Tracheal epithelial cell (primary cell): Measurements from ENCODE around the gene FAM199X. TPM values are rescaled to one million over a fixed set of nuclear protein-coding genes. Genes with fewer than 3 reads are reported as not detected.

Experiments used
- total RNA-seq: library from RNA; depleted of rRNA; stranded (reverse); fragments of >200 nt; gene quantifications from 2 replicates; pipeline ENCODE4 v1.2.1, GENCODE V29; 2014

Gene FAM199X
- 29.4 and 35.8 TPM in 2 replicates for total RNA-seq

GRCh38 chrX:104165894-104166734, at the start of gene FAM199X:
Gene FAM199X, plus strand, starts transcription at chrX:104166453. Its CDS starts 333 bp downstream, at chrX:104166786.

GRCh38 chrX:104156630-104157529, 9.4 kb upstream of the FAM199X start, which contains the start of gene SLC25A53:
Gene SLC25A53, minus strand, starts transcription at chrX:104157009. Its CDS starts 51,752 bp downstream, at chrX:104105257.

Other genes starting within 250 kb of the FAM199X start
- gene TMSB15B, start 203.8 kb upstream of the FAM199X start, total RNA-seq = 0.64 and 7.2 TPM in 2 replicates
- not detected in 2 replicates for gene H2BW1, start 152.7 kb upstream of the FAM199X start, total RNA-seq
- not detected in 2 replicates for gene H2BW2, start 126.5 kb upstream of the FAM199X start, total RNA-seq
- 0.21 and 2.2 TPM in 2 replicates for gene TMSB15C, start 90.2 kb upstream of the FAM199X start, total RNA-seq
- under 0.01 TPM in 1 of 2 replicates, not detected in the other for gene ZCCHC18, start 53.9 kb upstream of the FAM199X start, total RNA-seq
- gene SLC25A53, start 9.4 kb upstream of the FAM199X start, total RNA-seq = 2.3 and 3.6 TPM in 2 replicates
- not detected in 2 replicates for gene ESX1, start 88.5 kb downstream of the FAM199X start, total RNA-seq